DOHH2 (cell line): ENCODE data around the gene ALG12.

ENCODE experiments used
- CTCF ChIP-seq: fragments of 200-600 bp; sonication (generic); IDR thresholded peaks from one replicate; pipeline ENCODE4 v1.5.1; 2014; ENCODE audit warnings: antibody characterized with exemption, mild to moderate bottlenecking, low read depth, low read length; ENCODE audit not compliant: poor library complexity, severe bottlenecking
- EZH2phosphoT487 ChIP-seq: fragments of 200-600 bp; sonication (generic); IDR thresholded peaks from 2 replicates; pipeline ENCODE4 v1.6.1; 2017; ENCODE audit warnings: borderline replicate concordance, mild to moderate bottlenecking, antibody characterized with exemption, low read length, moderate library complexity, mixed read lengths

- TF ChIP-seq CTCF (no peak), EZH2phosphoT487 (no peak)
These were observed 16.8 kb downstream of the ALG12 start for GRCh38 chr22:49901457-49901856.
